Activated effector memory CD4-positive, alpha-beta T cell treated with Interleukin-2 at 50 U/mL for 16 hours (primary cell): ENCODE measurements around the gene VTI1B.
"Not testable (repeated sequence)": the region's sequence is repeated elsewhere in the genome, so short reads cannot be mapped to it uniquely, and the experiment has no call there.

Source experiments
- DNase-seq: peaks from one replicate; pipeline ENCODE4 v3.0.0-alpha.2; 2020

The VTI1B gene, protein sequence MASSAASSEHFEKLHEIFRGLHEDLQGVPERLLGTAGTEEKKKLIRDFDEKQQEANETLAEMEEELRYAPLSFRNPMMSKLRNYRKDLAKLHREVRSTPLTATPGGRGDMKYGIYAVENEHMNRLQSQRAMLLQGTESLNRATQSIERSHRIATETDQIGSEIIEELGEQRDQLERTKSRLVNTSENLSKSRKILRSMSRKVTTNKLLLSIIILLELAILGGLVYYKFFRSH

DNA sequence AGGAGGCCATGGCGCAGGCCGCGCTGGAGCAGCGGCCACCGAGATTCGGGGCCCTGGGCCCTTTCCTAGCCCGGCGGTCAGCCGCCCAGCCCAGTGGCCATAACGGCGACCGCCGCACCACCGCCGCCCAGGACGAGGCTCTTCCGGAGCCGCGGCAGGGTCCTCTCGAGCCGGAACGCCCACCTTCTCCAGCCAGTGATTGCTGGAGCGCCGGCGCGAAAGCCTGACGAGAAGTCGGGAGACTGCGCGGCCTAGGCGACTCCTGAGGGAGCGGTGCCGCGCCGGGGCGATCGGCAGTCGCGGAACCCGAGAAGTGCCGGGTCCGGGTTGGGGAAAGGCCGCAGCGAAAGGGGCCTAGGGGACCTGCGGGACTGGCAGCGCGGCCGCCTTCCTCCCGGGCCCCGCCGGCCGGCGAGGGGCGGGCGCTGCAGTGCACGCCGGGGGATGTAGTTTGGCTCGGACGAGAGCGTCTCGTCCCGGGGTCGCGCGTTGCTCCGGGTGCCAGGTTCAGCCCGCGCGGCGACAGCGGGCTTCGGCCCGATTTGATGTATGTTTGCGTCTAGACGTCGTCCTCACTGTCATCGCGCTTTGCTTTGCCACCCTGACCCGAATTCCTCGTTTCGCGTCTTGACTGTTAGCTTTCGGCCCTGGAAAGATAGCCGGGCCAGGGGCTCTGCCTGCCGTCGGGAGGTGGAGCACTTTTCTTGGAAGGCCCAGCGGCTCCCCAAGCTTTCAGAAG, at the start of gene VTI1B:
TSS of gene VTI1B (minus strand) at position 153 of the 739 bp plus-strand sequence. CDS start at position 10, 143 bp downstream.
- DNase-seq: peak; percentile 75

- DNase-seq: no peak
These were observed 47.9 kb upstream of the VTI1B start for GRCh38 chr14:67722293-67722692.

DNA sequence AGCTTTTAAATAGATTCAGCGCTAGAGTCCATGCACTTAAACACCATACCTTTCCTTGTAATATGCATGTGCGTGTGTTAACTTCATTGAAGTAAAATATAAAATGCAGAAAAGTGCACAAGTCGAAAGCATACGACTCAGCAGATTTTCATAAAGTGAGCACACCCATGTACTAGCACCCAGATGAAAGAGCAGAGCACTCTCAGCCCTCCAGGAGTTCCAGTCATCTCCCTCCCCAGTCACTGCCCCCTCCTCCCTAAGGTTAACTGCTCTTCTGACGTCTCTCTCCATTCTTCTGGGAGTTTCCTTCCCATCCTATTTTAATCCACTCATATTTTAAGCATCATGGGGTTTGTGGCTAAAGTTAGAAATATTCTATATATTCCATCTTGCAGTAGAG, 47.4 kb upstream of the VTI1B start:
- DNase-seq: no peak

- no peak for DNase-seq
These were observed 45.4 kb upstream of the VTI1B start for GRCh38 chr14:67719866-67720265.

GRCh38 chr14:67719385-67719784, 45.0 kb upstream of the VTI1B start:
- DNase-seq: not testable (repeated sequence)

GRCh38 chr14:67718265-67718664, 43.8 kb upstream of the VTI1B start:
- no peak for DNase-seq

GRCh38 chr14:67717048-67717447, 42.6 kb upstream of the VTI1B start:
- no peak for DNase-seq

DNA sequence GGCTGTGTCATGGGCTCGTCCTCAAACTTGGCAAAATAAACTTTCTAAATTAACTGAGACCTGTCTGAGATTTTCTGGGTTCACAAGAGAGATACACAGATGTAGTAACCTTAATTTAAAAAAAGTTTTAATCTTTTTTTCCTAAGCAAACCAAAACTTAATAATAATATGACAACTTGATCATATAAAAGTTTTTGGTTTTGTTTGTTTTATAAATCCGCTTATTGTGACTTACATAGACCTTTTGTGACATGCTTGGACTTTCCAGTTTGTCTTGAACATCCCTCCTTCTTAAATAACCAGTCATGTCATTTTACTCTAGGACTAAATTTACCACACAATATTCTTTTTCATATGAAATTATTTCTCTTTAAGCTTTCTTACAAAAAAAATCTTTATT, 35.8 kb upstream of the VTI1B start:
- no peak for DNase-seq

GRCh38 chr14:67709796-67710195, 35.4 kb upstream of the VTI1B start:
- DNase-seq: not testable (repeated sequence)

DNA sequence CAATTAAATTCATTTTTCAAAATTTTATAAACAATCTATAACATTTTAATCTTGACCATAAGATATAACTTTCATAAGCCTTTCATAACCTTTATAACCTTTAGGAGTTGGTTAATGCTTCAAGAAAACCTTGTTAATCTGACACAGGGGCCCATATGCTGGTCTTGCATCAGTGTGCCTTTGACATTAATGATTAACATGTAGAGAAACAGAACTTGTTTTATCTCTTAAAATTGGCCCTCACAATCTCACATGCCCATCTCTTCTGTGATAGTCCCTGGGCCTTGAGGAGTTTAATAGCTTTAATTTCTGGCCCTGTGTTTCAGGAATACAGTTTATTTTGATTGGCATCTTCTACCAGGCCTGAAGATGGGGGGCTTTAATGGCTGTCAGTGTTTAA, 34.9 kb upstream of the VTI1B start:
- not testable (repeated sequence) for DNase-seq

- no peak for DNase-seq
These were observed 30.8 kb upstream of the VTI1B start for GRCh38 chr14:67705211-67705610.

GRCh38 chr14:67704484-67705089, 30.2 kb upstream of the VTI1B start:
- DNase-seq: no peak

- no peak for DNase-seq
These were observed 29.6 kb upstream of the VTI1B start for GRCh38 chr14:67703997-67704396.

DNA sequence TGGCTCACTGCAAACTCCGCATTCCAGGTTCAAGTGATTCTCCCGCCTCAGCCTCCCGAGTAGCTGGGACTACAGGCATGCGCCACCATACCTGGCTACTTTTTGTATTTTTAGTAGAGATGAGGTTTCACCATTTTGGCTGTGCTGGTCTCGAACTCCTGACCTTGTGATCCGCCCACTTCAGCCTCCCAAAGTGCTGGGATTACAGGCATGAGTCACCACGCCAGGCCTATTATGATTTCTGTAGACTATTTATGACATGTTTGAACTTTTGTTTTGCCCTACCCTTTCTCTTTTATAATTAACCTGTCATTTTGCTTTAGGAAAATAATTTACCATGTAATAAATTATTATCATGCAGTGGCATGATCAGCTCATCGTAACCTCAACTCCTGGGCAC, 27.1 kb upstream of the VTI1B start, which contains the start of gene RDH12:
TSS of gene RDH12 (plus strand) at position 395 of the 400 bp plus-strand sequence. CDS start 20,757 bp downstream, outside the sequence.
- not testable (repeated sequence) for DNase-seq

- no peak for DNase-seq
These were observed 23.7 kb upstream of the VTI1B start for GRCh38 chr14:67698179-67698578.

- no peak for DNase-seq
These were observed 22.6 kb upstream of the VTI1B start for GRCh38 chr14:67697006-67697405.

GRCh38 chr14:67695394-67695949, 21.0 kb upstream of the VTI1B start, which contains the start of gene RDH11:
Gene RDH11 (minus strand): TSS chr14:67695764. CDS start chr14:67695703, 61 bp downstream.
- peak; percentile 74 for DNase-seq

DNA sequence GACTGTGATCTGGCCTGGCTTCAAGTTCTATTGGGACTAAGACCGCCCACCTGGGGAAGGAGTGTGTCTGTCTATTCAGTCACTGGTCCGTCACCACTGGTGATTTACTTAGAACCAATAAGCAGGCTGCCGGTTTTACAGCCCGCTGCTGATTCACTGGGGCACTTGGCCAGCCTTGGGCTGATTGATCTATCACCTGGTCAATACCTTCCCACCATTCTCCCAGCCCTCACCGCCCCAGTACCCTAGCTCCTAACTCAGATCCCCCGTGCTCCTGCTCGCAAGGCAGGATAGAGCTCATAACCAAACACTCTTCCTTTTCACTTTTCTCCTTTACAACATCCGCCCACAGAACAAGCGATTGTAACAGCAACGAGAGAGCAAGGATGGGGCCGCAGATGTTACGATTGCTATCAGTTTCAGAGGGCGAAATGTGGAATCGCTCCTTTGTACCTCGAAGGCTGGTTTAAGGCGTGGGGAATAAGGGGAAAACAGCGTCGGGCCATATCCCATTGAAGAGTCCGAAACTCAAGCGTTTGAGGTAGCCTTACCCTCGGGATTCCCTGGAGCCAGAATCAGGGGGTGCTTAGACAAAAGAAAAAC, 20.5 kb upstream of the VTI1B start:
- peak; percentile 40 for DNase-seq

DNA sequence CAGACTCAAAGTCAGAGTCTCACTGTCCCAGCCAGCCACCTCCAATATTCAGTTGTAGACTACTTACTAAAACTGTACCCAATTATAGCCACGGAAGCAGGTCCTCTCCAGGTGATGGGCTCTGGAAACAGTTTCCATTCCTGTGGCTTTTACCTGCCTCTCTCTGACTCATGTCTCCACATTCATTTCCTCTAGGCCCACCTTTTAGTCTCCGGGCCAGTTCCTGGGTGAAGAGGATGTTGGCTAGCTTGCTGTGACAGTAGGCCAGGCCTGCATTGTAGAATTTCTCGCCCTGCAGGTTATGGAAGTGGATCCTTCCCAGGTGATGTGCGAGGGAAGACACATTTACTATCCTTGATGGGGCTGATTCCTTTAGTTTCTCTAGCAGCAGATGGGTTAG, 15.6 kb upstream of the VTI1B start:
- DNase-seq: no peak

GRCh38 chr14:67683842-67684241, 9.4 kb upstream of the VTI1B start:
- DNase-seq: no peak

GRCh38 chr14:67680941-67681340, 6.5 kb upstream of the VTI1B start:
- no peak for DNase-seq

GRCh38 chr14:67680121-67680602, 5.7 kb upstream of the VTI1B start:
- no peak for DNase-seq

DNA sequence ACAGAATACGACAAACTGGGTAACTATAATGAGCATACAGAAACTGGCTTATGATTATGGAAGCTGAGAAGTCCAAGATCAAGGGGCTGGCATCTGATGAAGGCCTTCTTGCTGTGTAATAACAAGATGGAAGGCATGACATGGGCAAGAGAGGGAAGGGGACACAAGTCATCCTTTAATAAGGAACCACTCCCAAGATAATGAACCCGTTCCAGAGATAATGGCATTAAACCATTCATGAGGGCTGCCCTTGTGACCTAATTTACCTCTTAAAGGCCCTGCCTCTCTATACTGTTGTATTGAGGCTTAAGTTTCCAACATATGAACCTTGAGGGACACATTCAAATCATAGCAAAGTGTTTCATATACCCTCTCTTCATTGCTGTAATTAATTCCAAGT, 4.6 kb upstream of the VTI1B start:
- no peak for DNase-seq
